ENCODE measurements around the gene MAPK1IP1L.

DNA sequence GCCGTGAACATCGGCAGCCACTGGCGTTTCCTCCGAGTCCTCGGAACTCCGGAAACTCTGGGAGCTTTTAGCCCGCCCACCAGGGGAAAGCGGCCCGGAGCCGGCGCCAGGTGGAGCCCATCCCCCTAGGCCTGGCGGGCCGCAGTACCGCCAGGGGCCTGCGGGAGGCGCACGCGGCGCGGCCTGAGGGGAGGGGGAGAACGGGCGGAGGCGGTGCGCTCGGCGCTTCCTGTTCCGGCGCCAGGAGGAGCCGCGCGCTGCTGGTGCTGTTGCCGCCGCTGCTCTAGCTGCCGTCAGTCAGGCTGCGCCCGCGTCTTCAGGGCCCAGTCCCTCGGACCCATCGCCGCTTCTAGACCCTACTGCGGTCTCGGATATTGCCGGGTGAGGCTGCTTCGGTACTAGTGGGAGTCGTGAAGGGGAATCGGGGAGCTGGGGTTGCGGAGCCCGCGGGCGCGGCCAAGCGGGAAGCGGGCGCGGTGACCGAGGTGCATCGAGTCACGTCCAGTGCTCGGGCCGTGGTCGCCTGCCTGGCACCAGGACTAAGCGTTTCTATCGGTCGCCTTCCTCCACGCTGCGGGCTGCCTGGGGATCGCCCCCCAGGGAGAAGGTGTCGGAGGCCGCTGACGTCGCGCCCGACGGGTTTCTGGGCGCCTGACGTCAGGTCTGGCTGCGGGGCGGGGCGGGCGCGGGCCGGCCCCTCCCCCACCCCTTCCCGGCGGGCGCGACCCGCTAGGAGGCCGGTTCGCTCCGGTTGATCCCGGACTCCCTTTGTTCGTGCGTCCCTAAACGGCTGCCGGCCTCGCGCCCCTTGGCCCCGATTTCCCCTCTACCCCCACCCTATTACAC, at the start of gene MAPK1IP1L:
- TF ChIP-seq, protein P1, sequence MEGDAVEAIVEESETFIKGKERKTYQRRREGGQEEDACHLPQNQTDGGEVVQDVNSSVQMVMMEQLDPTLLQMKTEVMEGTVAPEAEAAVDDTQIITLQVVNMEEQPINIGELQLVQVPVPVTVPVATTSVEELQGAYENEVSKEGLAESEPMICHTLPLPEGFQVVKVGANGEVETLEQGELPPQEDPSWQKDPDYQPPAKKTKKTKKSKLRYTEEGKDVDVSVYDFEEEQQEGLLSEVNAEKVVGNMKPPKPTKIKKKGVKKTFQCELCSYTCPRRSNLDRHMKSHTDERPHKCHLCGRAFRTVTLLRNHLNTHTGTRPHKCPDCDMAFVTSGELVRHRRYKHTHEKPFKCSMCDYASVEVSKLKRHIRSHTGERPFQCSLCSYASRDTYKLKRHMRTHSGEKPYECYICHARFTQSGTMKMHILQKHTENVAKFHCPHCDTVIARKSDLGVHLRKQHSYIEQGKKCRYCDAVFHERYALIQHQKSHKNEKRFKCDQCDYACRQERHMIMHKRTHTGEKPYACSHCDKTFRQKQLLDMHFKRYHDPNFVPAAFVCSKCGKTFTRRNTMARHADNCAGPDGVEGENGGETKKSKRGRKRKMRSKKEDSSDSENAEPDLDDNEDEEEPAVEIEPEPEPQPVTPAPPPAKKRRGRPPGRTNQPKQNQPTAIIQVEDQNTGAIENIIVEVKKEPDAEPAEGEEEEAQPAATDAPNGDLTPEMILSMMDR (conservative IDR thresholded peaks at IDR 0.05) = peak; percentile 94
- no peak for TF ChIP-seq EZH2 (IDR thresholded peaks at IDR 0.05; ENCODE audit: low read depth)
